Left cardiac atrium (tissue), 2 donors: ENCODE measurements around the gene ACTL6A. TPM values are rescaled to one million over a fixed set of nuclear protein-coding genes. Genes with fewer than 3 reads are reported as not detected.

Experiments used
- total RNA-seq, 2 donors: library from RNA; stranded (reverse); fragmentation: NEBNext Ultra II Directional; extraction: Animal tissue kit (Norgen Biotek cat#: 25700); gene quantifications; one replicate each; pipeline ENCODE4 v1.2.1, GENCODE V29; 2021
- donor health status: DM: no; HTN: yes; CAD: no; lungs with severe emphysema.
- donor health status: DM: yes; HTN: yes; CAD: no.

Gene ACTL6A
- total RNA-seq, 2 donors from 2014 or later = 23.1 to 27.0 TPM

Other genes with a start within 250 kb of the ACTL6A start
- gene ZNF639, start 239.9 kb upstream of the ACTL6A start, total RNA-seq = 10 to 100 TPM; 23.5 to 39.4 TPM
- 10 to 100 TPM; 68.4 to 86.1 TPM for gene MFN1, start 215.2 kb upstream of the ACTL6A start, total RNA-seq
- 10 to 100 TPM; 17.0 to 41.2 TPM for gene GNB4, start 111.5 kb upstream of the ACTL6A start, total RNA-seq
- 10 to 100 TPM; 34.4 to 50.5 TPM for gene MRPL47, start 41.7 kb downstream of the ACTL6A start, total RNA-seq
- 100 to 1,000 TPM; 244 to 250 TPM for gene NDUFB5, start 41.9 kb downstream of the ACTL6A start, total RNA-seq
- 10 to 100 TPM; 57.5 to 57.7 TPM for gene USP13, start 90.1 kb downstream of the ACTL6A start, total RNA-seq